ENCODE measurements around the gene NPAS3.
A peak's percentile ranks its signal among the peaks of the same experiment; 100 is the strongest.

DNA sequence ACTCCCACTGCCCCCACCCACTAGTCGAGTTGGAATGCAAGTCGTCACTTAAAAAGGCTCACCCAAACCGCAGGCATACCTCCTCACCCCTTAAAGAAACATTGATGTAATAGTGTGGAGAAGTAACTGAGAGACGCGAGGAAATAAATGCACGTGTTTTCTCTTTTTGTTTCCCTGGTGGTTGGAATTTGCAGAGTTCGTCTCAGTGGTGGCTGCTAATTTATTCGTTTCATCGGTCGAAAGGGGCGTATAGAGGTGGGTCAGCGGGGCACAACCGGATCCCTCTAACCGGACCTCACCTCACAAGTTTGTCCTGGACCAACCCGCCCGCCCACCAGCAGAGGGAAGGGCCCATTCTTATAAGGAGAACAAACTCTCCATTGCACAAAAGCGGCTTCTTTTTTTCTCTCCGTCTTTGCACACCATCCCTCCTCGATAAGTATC lies 5.0 kb upstream of the NPAS3 start:
- TF ChIP-seq, protein P1, sequence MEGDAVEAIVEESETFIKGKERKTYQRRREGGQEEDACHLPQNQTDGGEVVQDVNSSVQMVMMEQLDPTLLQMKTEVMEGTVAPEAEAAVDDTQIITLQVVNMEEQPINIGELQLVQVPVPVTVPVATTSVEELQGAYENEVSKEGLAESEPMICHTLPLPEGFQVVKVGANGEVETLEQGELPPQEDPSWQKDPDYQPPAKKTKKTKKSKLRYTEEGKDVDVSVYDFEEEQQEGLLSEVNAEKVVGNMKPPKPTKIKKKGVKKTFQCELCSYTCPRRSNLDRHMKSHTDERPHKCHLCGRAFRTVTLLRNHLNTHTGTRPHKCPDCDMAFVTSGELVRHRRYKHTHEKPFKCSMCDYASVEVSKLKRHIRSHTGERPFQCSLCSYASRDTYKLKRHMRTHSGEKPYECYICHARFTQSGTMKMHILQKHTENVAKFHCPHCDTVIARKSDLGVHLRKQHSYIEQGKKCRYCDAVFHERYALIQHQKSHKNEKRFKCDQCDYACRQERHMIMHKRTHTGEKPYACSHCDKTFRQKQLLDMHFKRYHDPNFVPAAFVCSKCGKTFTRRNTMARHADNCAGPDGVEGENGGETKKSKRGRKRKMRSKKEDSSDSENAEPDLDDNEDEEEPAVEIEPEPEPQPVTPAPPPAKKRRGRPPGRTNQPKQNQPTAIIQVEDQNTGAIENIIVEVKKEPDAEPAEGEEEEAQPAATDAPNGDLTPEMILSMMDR (conservative IDR thresholded peaks at IDR 0.05 in 1 of 2, IDR thresholded peaks at IDR 0.05 in 1 of 2; ENCODE audit: low read depth in 1 of 2, low read length in 2 of 2): peak in 1 of 2 donors; percentile 33
- TF ChIP-seq EZH2 (IDR thresholded peaks at IDR 0.05; ENCODE audit: low read length, missing control alignments): no peak
